Natural killer cell (primary cell): ENCODE data around the gene HOOK1. TPM values are rescaled to one million over a fixed set of nuclear protein-coding genes. Genes with fewer than 3 reads are reported as not detected.

Experiments used
- ATAC-seq, 3 donors: fragments of 150-1000 bp in 2 of 3; fragments of 200-7000 bp in 1 of 3; cut with Tn5 transposase; 1 replicate in 1 of 3; 2 replicates in 2 of 3; pipeline ENCODE4 v1.10.0; 2021; ENCODE audit warnings: mild to moderate bottlenecking in 2 of 3, moderate library complexity in 2 of 3
- DNase-seq, 2 donors: peaks; one replicate each; pipeline versions ENCODE4 v3.0.0 to v3.0.0-alpha.2; 2013 to 2021; ENCODE audit warnings: mixed read lengths in 1 of 2
- H3K27ac ChIP-seq: one replicate; pipeline ENCODE4 v1.5.1; 2013; ENCODE audit warnings: mild to moderate bottlenecking, low read length
- H3K27me3 ChIP-seq: one replicate; pipeline ENCODE4 v1.6.1; 2013; ENCODE audit warnings: low read length; ENCODE audit not compliant: control insufficient read depth, insufficient read depth
- H3K36me3 ChIP-seq: one replicate; pipeline ENCODE4 v1.6.1; 2013; ENCODE audit warnings: low read length; ENCODE audit not compliant: control insufficient read depth, insufficient read depth
- H3K4me1 ChIP-seq: one replicate; pipeline ENCODE4 v1.6.1; 2013; ENCODE audit warnings: low read length; ENCODE audit not compliant: control insufficient read depth, insufficient read depth
- H3K4me3 ChIP-seq: one replicate; pipeline ENCODE4 v1.5.1; 2013; ENCODE audit warnings: low read length
- H3K9me3 ChIP-seq: one replicate; pipeline ENCODE4 v1.6.1; 2013; ENCODE audit warnings: low read length; ENCODE audit not compliant: control insufficient read depth, insufficient read depth
- H3K27ac Mint-ChIP-seq, 2 donors: one replicate each; pipeline ENCODE4 v1.8.0; 2022; ENCODE audit warnings: mild to moderate bottlenecking in 2 of 2, mixed read lengths in 2 of 2, moderate library complexity in 1 of 2
- H3K27me3 Mint-ChIP-seq, 2 donors: one replicate each; pipeline ENCODE4 v1.8.0; 2022; ENCODE audit warnings: low read depth in 2 of 2, mixed read lengths in 2 of 2
- H3K36me3 Mint-ChIP-seq: one replicate; pipeline ENCODE4 v1.8.0; 2022; ENCODE audit warnings: mixed read lengths
- H3K4me1 Mint-ChIP-seq, 2 donors: one replicate each; pipeline ENCODE4 v1.8.0; 2022; ENCODE audit warnings: mixed read lengths in 2 of 2
- H3K4me3 Mint-ChIP-seq: one replicate; pipeline ENCODE4 v1.8.0; 2022; ENCODE audit warnings: mild to moderate bottlenecking, moderate library complexity, mixed read lengths
- H3K9me3 Mint-ChIP-seq, 2 donors: one replicate each; pipeline ENCODE4 v1.8.0; 2022; ENCODE audit warnings: mixed read lengths in 2 of 2
- WGBS: methylation state at CpG from one replicate; pipeline ENCODE4 v1.1.7; 2013; ENCODE audit warnings: missing lambda C conversion rate; ENCODE audit not compliant: insufficient coverage; 5-methylcytosine and 5-hydroxymethylcytosine counted together
- intact Hi-C: fragments of 100-400 bp; cut with micrococcal nuclease; formaldehyde crosslinking; loops from one replicate; pipeline ENCODE4 v1.14.2; 2022
- total RNA-seq, 4 donors: library from RNA; stranded (reverse); fragments of 120-200 nt in 1 of 4; gene quantifications; one replicate each; pipeline versions ENCODE4 v1.2.3 to v1.2.4, GENCODE V29; 2013 to 2022
- TF ChIP-seq, protein P1 (sequence below): fragments of 200-600 bp; IDR thresholded peaks from one replicate; pipeline ENCODE4 v1.8.0; 2022; ENCODE audit warnings: antibody characterized with exemption

The HOOK1 gene
- total RNA-seq, 3 donors from 2014 or later (not counting 1 experiment from before 2014, with no cell fraction given), result 2.6 to 3.9 (median 2.7) TPM

- Histone ChIP-seq H3K27ac (no peak overlapping the region), H3K27me3 (no peaks in the 10 kb centered on the region), H3K36me3 (no peaks in the 10 kb centered on the region), H3K4me3 (no peak overlapping the region), H3K9me3 (peaks cover 6% of the 10 kb centered on the region), H3K4me1 (no peaks in the 10 kb centered on the region)
- Mint-ChIP-seq H3K36me3 (peaks cover 26% of the 10 kb centered on the region), H3K9me3 (peaks cover 4 to 19% of the 10 kb centered on the region in 2 donors), H3K4me1 (no peaks in the 10 kb centered on the region), H3K4me3 (no peak overlapping the region), H3K27ac (no peak overlapping the region), H3K27me3 (peaks cover 25 to 41% of the 10 kb centered on the region in 2 donors)
- intact Hi-C loops, result no loop called here
- TF ChIP-seq, protein P1, sequence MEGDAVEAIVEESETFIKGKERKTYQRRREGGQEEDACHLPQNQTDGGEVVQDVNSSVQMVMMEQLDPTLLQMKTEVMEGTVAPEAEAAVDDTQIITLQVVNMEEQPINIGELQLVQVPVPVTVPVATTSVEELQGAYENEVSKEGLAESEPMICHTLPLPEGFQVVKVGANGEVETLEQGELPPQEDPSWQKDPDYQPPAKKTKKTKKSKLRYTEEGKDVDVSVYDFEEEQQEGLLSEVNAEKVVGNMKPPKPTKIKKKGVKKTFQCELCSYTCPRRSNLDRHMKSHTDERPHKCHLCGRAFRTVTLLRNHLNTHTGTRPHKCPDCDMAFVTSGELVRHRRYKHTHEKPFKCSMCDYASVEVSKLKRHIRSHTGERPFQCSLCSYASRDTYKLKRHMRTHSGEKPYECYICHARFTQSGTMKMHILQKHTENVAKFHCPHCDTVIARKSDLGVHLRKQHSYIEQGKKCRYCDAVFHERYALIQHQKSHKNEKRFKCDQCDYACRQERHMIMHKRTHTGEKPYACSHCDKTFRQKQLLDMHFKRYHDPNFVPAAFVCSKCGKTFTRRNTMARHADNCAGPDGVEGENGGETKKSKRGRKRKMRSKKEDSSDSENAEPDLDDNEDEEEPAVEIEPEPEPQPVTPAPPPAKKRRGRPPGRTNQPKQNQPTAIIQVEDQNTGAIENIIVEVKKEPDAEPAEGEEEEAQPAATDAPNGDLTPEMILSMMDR, result no peak
- ATAC-seq (no peak), DNase-seq (no peak)
These were observed 25.9 kb upstream of the HOOK1 start for GRCh38 chr1:59788825-59789224.

DNA sequence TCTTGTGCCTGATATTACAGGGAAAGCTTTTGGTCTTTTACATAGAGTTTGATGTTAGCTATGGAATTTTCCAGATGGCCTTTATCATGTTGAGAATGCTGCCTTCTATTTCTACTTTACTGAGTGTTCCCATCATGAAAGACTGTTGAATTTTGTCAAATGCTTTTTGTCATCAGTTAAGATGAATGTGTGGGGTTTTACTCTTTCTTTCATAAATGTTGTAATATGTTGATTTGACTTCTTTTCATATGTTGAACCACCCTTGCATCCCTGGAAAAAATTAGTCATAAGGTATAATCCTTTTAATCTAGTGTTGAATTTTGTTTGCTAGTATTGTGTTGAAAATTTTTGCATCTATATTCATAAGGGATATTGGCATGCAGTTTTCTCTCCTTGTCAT is 16.1 kb upstream of the HOOK1 start:
- Histone ChIP-seq H3K27me3 (no peaks in the 10 kb centered on the region), H3K9me3 (no peaks in the 10 kb centered on the region), H3K4me3 (no peak overlapping the region), H3K4me1 (no peaks in the 10 kb centered on the region), H3K36me3 (no peaks in the 10 kb centered on the region), H3K27ac (no peak overlapping the region)
- Mint-ChIP-seq H3K27ac (no peak overlapping the region), H3K4me1 (no peaks in the 10 kb centered on the region), H3K27me3 (peaks cover 21 to 68% of the 10 kb centered on the region in 2 donors), H3K36me3 (peaks cover 21% of the 10 kb centered on the region), H3K9me3 (peaks cover 5% of the 10 kb centered on the region in 2 donors), H3K4me3 (no peak overlapping the region)
- DNase-seq (no peak), ATAC-seq (no peak)
- TF ChIP-seq, protein P1, result no peak
- intact Hi-C loops, result no loop called here

- TF ChIP-seq, protein P1, result no peak
- peaks cover 0 to 2% of the 10 kb centered on the region in 2 donors for H3K9me3 Mint-ChIP-seq
- Histone ChIP-seq H3K27me3 (no peaks in the 10 kb centered on the region), H3K4me3 (no peak overlapping the region), H3K4me1 (no peaks in the 10 kb centered on the region), H3K9me3 (no peaks in the 10 kb centered on the region), H3K36me3 (no peaks in the 10 kb centered on the region), H3K27ac (no peak overlapping the region)
- no peaks in the 10 kb centered on the region for H3K4me1 Mint-ChIP-seq
- no peak overlapping the region for H3K4me3 Mint-ChIP-seq
- ATAC-seq (no peak), DNase-seq (no peak)
- intact Hi-C loops, result no loop called here
- no peaks in the 10 kb centered on the region for H3K36me3 Mint-ChIP-seq
- peaks cover 15 to 56% of the 10 kb centered on the region in 2 donors for H3K27me3 Mint-ChIP-seq
- WGBS, result 52% methylated on average over 1 of the region's 1 CpG
- H3K27ac Mint-ChIP-seq, result no peak overlapping the region
These were observed 11.2 kb upstream of the HOOK1 start for GRCh38 chr1:59803458-59804038.

- no peak overlapping the region for H3K27ac Mint-ChIP-seq
- no peak for DNase-seq
- H3K27me3 ChIP-seq, result no peaks in the 10 kb centered on the region
- ATAC-seq, result no peak
- peaks cover 0 to 2% of the 10 kb centered on the region in 2 donors for H3K9me3 Mint-ChIP-seq
- no peaks in the 10 kb centered on the region for H3K4me1 ChIP-seq
- TF ChIP-seq, protein P1, result no peak
- intact Hi-C loops, result no loop called here
- no peak overlapping the region for H3K27ac ChIP-seq
- H3K4me3 ChIP-seq, result no peak overlapping the region
- H3K27me3 Mint-ChIP-seq, result peaks cover 21 to 58% of the 10 kb centered on the region in 2 donors
- H3K4me1 Mint-ChIP-seq, result no peaks in the 10 kb centered on the region
- H3K9me3 ChIP-seq, result no peaks in the 10 kb centered on the region
- H3K4me3 Mint-ChIP-seq, result no peak overlapping the region
- no peaks in the 10 kb centered on the region for H3K36me3 ChIP-seq
- no peaks in the 10 kb centered on the region for H3K36me3 Mint-ChIP-seq
These were observed 10.4 kb upstream of the HOOK1 start for GRCh38 chr1:59804301-59804700.
